ENCODE results near the gene TAC3.

Gene TAC3

GRCh38 chr12:57046947-57047890 lies 30.9 kb upstream of the TAC3 start:
- TF ChIP-seq, protein P1, sequence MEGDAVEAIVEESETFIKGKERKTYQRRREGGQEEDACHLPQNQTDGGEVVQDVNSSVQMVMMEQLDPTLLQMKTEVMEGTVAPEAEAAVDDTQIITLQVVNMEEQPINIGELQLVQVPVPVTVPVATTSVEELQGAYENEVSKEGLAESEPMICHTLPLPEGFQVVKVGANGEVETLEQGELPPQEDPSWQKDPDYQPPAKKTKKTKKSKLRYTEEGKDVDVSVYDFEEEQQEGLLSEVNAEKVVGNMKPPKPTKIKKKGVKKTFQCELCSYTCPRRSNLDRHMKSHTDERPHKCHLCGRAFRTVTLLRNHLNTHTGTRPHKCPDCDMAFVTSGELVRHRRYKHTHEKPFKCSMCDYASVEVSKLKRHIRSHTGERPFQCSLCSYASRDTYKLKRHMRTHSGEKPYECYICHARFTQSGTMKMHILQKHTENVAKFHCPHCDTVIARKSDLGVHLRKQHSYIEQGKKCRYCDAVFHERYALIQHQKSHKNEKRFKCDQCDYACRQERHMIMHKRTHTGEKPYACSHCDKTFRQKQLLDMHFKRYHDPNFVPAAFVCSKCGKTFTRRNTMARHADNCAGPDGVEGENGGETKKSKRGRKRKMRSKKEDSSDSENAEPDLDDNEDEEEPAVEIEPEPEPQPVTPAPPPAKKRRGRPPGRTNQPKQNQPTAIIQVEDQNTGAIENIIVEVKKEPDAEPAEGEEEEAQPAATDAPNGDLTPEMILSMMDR (IDR thresholded peaks at IDR 0.05; ENCODE audit: insufficient read depth, low read length, missing control alignments), result no peak
- ChIA-PET CTCF (interaction anchor here (0.7 to 13.2 kb wide), 10 partner anchors 9 to 289 kb away, joined by 3 to 164 read pairs (median 4); partner anchors contain the start of gene ZBTB39), POLR2A (no interaction called here)
- no peak for DNase-seq (ENCODE audit: low read depth, low spot score)
- H3K4me3 ChIP-seq (ENCODE audit: low read depth, low read length), result no peak overlapping the region

GRCh38 chr12:57046086-57046791 lies 29.9 kb upstream of the TAC3 start:
- TF ChIP-seq, protein P1 (IDR thresholded peaks at IDR 0.05; ENCODE audit: insufficient read depth, low read length, missing control alignments), result no peak
- H3K4me3 ChIP-seq (ENCODE audit: low read depth, low read length), result no peak overlapping the region
- ChIA-PET POLR2A (no interaction called here), CTCF (interaction anchor here (1.0 to 13.2 kb wide), 3 partner anchors 14 to 288 kb away, joined by 4 to 164 read pairs (median 92); partner anchors contain the start of gene ZBTB39)
- no peak for DNase-seq (ENCODE audit: low read depth, low spot score)

DNA sequence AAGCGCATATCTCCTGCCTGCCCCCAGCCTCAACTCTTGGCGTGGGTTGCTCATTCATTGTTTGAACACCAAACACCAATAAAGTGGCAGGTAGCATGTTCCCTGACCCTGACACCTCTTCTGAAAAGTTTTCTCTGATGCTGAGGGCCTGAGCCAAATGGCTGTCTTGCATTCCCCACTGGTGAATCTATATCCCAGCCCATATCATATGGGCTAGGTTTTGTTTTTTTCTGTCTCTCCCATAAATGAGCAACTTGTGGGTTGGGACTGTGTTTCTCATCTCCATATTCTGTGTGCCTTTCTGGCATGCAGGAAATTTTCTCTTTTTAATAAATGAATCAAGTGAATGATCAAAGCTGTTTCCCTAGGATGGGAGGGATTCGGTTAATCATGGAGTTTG lies 28.6 kb upstream of the TAC3 start:
- TF ChIP-seq, protein P1 (IDR thresholded peaks at IDR 0.05; ENCODE audit: insufficient read depth, low read length, missing control alignments), result no peak
- ChIA-PET POLR2A (no interaction called here), CTCF (interaction anchor here (11.0 to 13.2 kb wide), 2 partner anchors 15 to 37 kb away, joined by 92 to 164 read pairs; partner anchors contain the start of gene ZBTB39)

GRCh38 chr12:57044468-57044867 lies 28.1 kb upstream of the TAC3 start:
- H3K4me3 ChIP-seq (ENCODE audit: low read depth, low read length), result no peak overlapping the region
- ChIA-PET POLR2A (no interaction called here), CTCF (interaction anchor here (1.4 to 13.2 kb wide), 3 partner anchors 16 to 43 kb away, joined by 4 to 164 read pairs (median 92); partner anchors contain the start of gene ZBTB39)
- DNase-seq (ENCODE audit: low read depth, low spot score), result no peak
- TF ChIP-seq, protein P1 (IDR thresholded peaks at IDR 0.05; ENCODE audit: insufficient read depth, low read length, missing control alignments), result no peak

More for the DNA sequence above, 28.6 kb upstream of the TAC3 start:
- DNase-seq (ENCODE audit: low read depth, low spot score), result no peak
- no peak overlapping the region for H3K4me3 ChIP-seq (ENCODE audit: low read depth, low read length)

- ChIA-PET CTCF (interaction anchor here (1.1 to 13.2 kb wide), 2 partner anchors 10 to 17 kb away, joined by 3 to 164 read pairs; no protein-coding TSS in a partner anchor), POLR2A (no interaction called here)
- TF ChIP-seq, protein P1 (IDR thresholded peaks at IDR 0.05; ENCODE audit: insufficient read depth, low read length, missing control alignments), result no peak
- DNase-seq (ENCODE audit: low read depth, low spot score), result no peak
- H3K4me3 ChIP-seq (ENCODE audit: low read depth, low read length), result no peak overlapping the region
Observed at GRCh38 chr12:57042695-57043094, 26.4 kb upstream of the TAC3 start.

All from AG04449 (cell line).